Nucleus accumbens (tissue), 56 donors: ENCODE measurements around the gene CDR2L.
A peak's percentile ranks its signal among the peaks of the same experiment; 100 is the strongest.

Source experiments
- DNase-seq, 56 donors: peaks; one replicate each; lab custom pipeline; 2025; lab: John Stamatoyannopoulos, UW

Gene CDR2L

GRCh38 chr17:74987418-74987908 lies at the start of gene CDR2L:
Gene CDR2L, plus strand, starts transcription at chr17:74987632. Its CDS starts 412 bp downstream, at chr17:74988044.
- DNase-seq = peak; percentile 50 to 98 (median 93)

- DNase-seq = no peak
Measured at GRCh38 chr17:74938194-74938950, 49.1 kb upstream of the CDR2L start.

- DNase-seq = no peak
Measured at GRCh38 chr17:74939534-74939933, 47.9 kb upstream of the CDR2L start.

- DNase-seq = no peak
Measured at GRCh38 chr17:74941128-74941725, 46.2 kb upstream of the CDR2L start.

- DNase-seq = no peak
Measured at GRCh38 chr17:74943808-74944522, 43.5 kb upstream of the CDR2L start.

GRCh38 chr17:74945543-74945942 lies 41.9 kb upstream of the CDR2L start:
- no peak for DNase-seq

GRCh38 chr17:74946641-74947040 lies 40.8 kb upstream of the CDR2L start:
- no peak for DNase-seq

GRCh38 chr17:74947041-74947754 lies 40.2 kb upstream of the CDR2L start:
- DNase-seq = no peak

GRCh38 chr17:74949455-74950115 lies 37.8 kb upstream of the CDR2L start:
- DNase-seq = no peak

- DNase-seq = no peak
Measured at GRCh38 chr17:74950207-74950606, 37.2 kb upstream of the CDR2L start.

GRCh38 chr17:74951065-74951464 lies 36.4 kb upstream of the CDR2L start:
- no peak for DNase-seq

- no peak for DNase-seq
Measured at GRCh38 chr17:74951680-74952421, 35.6 kb upstream of the CDR2L start.

- DNase-seq = no peak
Measured at GRCh38 chr17:74952431-74953133, 34.9 kb upstream of the CDR2L start.

GRCh38 chr17:74953134-74953687 lies 34.2 kb upstream of the CDR2L start:
- no peak for DNase-seq

GRCh38 chr17:74954115-74954514 lies 33.3 kb upstream of the CDR2L start:
- no peak for DNase-seq

GRCh38 chr17:74954665-74955421 lies 32.6 kb upstream of the CDR2L start:
- DNase-seq = no peak

GRCh38 chr17:74956093-74956492 lies 31.3 kb upstream of the CDR2L start:
- no peak for DNase-seq
